Smooth muscle cell (in vitro differentiated cells): ENCODE data around the gene CAMSAP3. TPM values are rescaled to one million over a fixed set of nuclear protein-coding genes. Genes with fewer than 3 reads are reported as not detected.

Experiments
- DNase-seq: peaks from one replicate; lab custom pipeline; 2025; ENCODE audit not compliant: unreplicated experiment; lab: John Stamatoyannopoulos, UW
- H2AFZ ChIP-seq: fragments of 200-600 bp; sonication (generic); 2 replicates; pipeline ENCODE4 v1.6.0; 2016; ENCODE audit warnings: antibody characterized with exemption, low read depth, mild to moderate bottlenecking
- H3F3A ChIP-seq: fragments of 200-600 bp; sonication (generic); 2 replicates; pipeline ENCODE4 v1.6.0; 2017; ENCODE audit warnings: antibody characterized with exemption, low read depth
- H3K27ac ChIP-seq: fragments of 200-600 bp; sonication (generic); 2 replicates; pipeline ENCODE4 v1.5.1; 2016; ENCODE audit warnings: low read depth, mild to moderate bottlenecking
- H3K27me3 ChIP-seq: fragments of 200-600 bp; sonication (generic); 2 replicates; pipeline ENCODE4 v1.6.1; 2016; ENCODE audit warnings: low read depth, mild to moderate bottlenecking
- H3K36me3 ChIP-seq: fragments of 200-600 bp; sonication (generic); 2 replicates; pipeline ENCODE4 v1.5.1; 2016; ENCODE audit warnings: low read depth
- H3K4me1 ChIP-seq: fragments of 200-600 bp; sonication (generic); 2 replicates; pipeline ENCODE4 v1.5.1; 2016; ENCODE audit warnings: low read depth
- H3K4me2 ChIP-seq: fragments of 200-600 bp; sonication (generic); 2 replicates; pipeline ENCODE4 v1.6.0; 2016; ENCODE audit warnings: mild to moderate bottlenecking
- H3K4me3 ChIP-seq: fragments of 200-600 bp; sonication (generic); 2 replicates; pipeline ENCODE4 v1.5.1; 2016; ENCODE audit warnings: mild to moderate bottlenecking
- H3K79me2 ChIP-seq: fragments of 200-600 bp; sonication (generic); 2 replicates; pipeline ENCODE4 v1.6.0; 2016; ENCODE audit warnings: low read depth, mild to moderate bottlenecking
- H3K9ac ChIP-seq: fragments of 200-600 bp; sonication (generic); 2 replicates; pipeline ENCODE4 v1.6.0; 2016; ENCODE audit warnings: low read depth
- H3K9me3 ChIP-seq: fragments of 200-600 bp; sonication (generic); replicated peaks from 2 replicates; pipeline ENCODE4 v1.5.1; 2016; ENCODE audit warnings: low read depth
- H4K20me1 ChIP-seq: fragments of 200-600 bp; sonication (generic); 2 replicates; pipeline ENCODE4 v1.6.0; 2016; ENCODE audit warnings: low read depth
- CTCF ChIP-seq: fragments of 200-600 bp; sonication (generic); IDR thresholded peaks from 2 replicates; pipeline ENCODE4 v1.5.1; 2017; ENCODE audit warnings: borderline replicate concordance, mild to moderate bottlenecking, antibody characterized with exemption; ENCODE audit not compliant: insufficient read depth, poor library complexity, severe bottlenecking
- WGBS: methylation state at CpG from one replicate; pipeline ENCODE4 v1.1.7; 2016; ENCODE audit warnings: low lambda C conversion rate; 5-methylcytosine and 5-hydroxymethylcytosine counted together
- polyA plus RNA-seq: library from polyadenylated mRNA; unstranded; fragments of >200 nt; fragmentation: Nextera tagmentation; extraction: Ambion mirVana; gene quantifications from 2 replicates; pipeline ENCODE4 v1.2.1, GENCODE V29; 2016
- total RNA-seq: library from RNA; depleted of rRNA; stranded (reverse); fragments of >200 nt; gene quantifications from 2 replicates; pipeline ENCODE4 v1.2.3, GENCODE V29; 2014

Gene CAMSAP3
- total and polyA plus RNA-seq, 2 experiments from 2014 or later, result 1.4 to 1.8 TPM

DNA sequence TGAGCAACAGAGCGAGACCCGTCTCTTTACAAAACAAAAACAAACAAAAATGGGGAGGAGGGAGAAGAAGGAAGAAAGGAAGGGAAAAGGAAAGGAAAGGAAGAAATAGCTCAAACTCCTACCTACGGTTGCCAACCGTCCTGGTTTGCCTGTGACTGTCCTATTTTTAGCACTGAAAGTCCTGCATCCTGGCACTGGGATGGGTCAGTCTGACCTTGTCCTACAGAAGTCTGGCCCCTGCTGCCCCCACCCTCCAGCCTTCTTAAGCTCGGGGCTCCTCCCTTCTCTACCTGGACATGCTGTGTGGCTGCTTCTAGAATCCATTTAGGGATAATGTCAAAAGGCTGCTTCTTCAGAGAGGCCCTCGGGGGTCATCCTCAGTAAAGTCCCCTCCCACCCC lies 40.0 kb downstream of the CAMSAP3 start:
- Histone ChIP-seq H3K4me1 (peaks cover 5% of the 10 kb centered on the region), H3K4me3 (no peak overlapping the region), H3K27ac (no peak overlapping the region), H3K36me3 (no peaks in the 10 kb centered on the region), H3K27me3 (peaks cover 30% of the 10 kb centered on the region), H2AFZ (no peak overlapping the region), H3K4me2 (no peak overlapping the region), H3K9me3 (no peaks in the 10 kb centered on the region), H3F3A (no peaks in the 10 kb centered on the region), H3K79me2 (peaks cover 4% of the 10 kb centered on the region), H3K9ac (no peak overlapping the region), H4K20me1 (no peaks in the 10 kb centered on the region)
- 81% methylated on average over 6 of the region's 6 CpGs for WGBS
- TF ChIP-seq CTCF, result no peak
- no peak for DNase-seq

- H3K4me2 ChIP-seq, result peak overlapping the region; percentile 82
These were observed 40.6 kb downstream of the CAMSAP3 start for GRCh38 chr19:7636317-7636690.

DNA sequence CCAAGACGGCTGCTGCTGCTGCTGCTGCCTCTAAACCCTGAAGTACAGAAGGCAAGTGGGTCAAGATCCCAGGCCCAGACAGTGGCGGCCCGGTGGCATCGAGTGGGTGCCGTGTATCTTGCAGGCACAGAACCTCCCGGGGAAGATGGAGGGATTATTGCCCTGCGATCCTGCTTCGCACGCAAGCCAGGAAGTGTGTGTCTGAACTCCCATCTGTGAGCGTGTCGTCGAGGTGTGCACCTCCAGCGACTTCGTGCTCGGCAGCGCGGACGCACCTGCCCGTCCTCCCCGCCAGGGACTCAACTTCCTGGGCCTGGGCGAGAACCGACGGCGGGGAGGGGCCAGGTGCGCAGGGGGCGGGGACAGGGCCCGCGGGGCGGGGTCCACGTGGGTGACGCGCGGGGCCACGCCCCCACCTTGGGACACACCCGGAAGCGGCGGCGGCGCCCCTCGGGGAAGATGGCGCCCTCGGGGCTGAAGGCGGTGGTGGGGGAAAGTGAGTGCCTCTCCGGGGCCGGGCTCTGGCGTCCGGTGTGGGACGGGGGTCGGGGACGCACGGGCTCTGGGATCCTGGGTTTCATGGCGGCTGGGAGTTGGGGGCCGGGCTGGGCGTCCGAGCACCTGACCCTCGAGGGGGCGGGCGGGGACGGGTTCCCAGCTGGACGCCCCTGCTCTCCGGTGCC lies 41.2 kb downstream of the CAMSAP3 start, which contains the start of gene STXBP2:
TSS of gene STXBP2 (plus strand) at position 420 of the 683 bp plus-strand sequence. CDS start at position 460, 40 bp downstream.
- H3K4me1 ChIP-seq, result no peaks in the 10 kb centered on the region
- H3K9me3 ChIP-seq, result no peaks in the 10 kb centered on the region
- no peaks in the 10 kb centered on the region for H3K79me2 ChIP-seq
- no peak for DNase-seq
- H3K9ac ChIP-seq, result peak within 1 kb of the TSS; percentile 62
- H4K20me1 ChIP-seq, result no peaks in the 10 kb centered on the region
- no peak for TF ChIP-seq CTCF
- no peaks in the 10 kb centered on the region for H3K36me3 ChIP-seq
- peak within 1 kb of the TSS; percentile 58 for H3K4me3 ChIP-seq
- no peak within 1 kb of the TSS for H3K27ac ChIP-seq
- peaks cover 30% of the 10 kb centered on the region for H3K27me3 ChIP-seq
- 27% methylated on average over 24 of the region's 61 CpGs for WGBS
- no peaks in the 10 kb centered on the region for H3F3A ChIP-seq
- H3K4me2 ChIP-seq, result peak within 1 kb of the TSS; percentile 82
- H2AFZ ChIP-seq, result no peak within 1 kb of the TSS

More at GRCh38 chr19:7636317-7636690, 40.6 kb downstream of the CAMSAP3 start:
- H3K9me3 ChIP-seq, result no peaks in the 10 kb centered on the region
- no peaks in the 10 kb centered on the region for H3F3A ChIP-seq
- peaks cover 30% of the 10 kb centered on the region for H3K27me3 ChIP-seq
- no peaks in the 10 kb centered on the region for H4K20me1 ChIP-seq
- H3K79me2 ChIP-seq, result no peaks in the 10 kb centered on the region
- H3K36me3 ChIP-seq, result no peaks in the 10 kb centered on the region
- no peak overlapping the region for H3K4me3 ChIP-seq
- WGBS, result 87% methylated on average over 16 of the region's 16 CpGs
- no peak for DNase-seq
- H3K9ac ChIP-seq, result no peak overlapping the region
- no peak for TF ChIP-seq CTCF
- no peak overlapping the region for H3K27ac ChIP-seq
- no peak overlapping the region for H2AFZ ChIP-seq
- H3K4me1 ChIP-seq, result no peaks in the 10 kb centered on the region
